Measurements from ENCODE around the gene KCTD19. TPM values are rescaled to one million over a fixed set of nuclear protein-coding genes. Genes with fewer than 3 reads are reported as not detected.

KCTD19 gene
- total RNA-seq, 3 donors from 2014 or later: 0.05 TPM; not detected in 2

DNA sequence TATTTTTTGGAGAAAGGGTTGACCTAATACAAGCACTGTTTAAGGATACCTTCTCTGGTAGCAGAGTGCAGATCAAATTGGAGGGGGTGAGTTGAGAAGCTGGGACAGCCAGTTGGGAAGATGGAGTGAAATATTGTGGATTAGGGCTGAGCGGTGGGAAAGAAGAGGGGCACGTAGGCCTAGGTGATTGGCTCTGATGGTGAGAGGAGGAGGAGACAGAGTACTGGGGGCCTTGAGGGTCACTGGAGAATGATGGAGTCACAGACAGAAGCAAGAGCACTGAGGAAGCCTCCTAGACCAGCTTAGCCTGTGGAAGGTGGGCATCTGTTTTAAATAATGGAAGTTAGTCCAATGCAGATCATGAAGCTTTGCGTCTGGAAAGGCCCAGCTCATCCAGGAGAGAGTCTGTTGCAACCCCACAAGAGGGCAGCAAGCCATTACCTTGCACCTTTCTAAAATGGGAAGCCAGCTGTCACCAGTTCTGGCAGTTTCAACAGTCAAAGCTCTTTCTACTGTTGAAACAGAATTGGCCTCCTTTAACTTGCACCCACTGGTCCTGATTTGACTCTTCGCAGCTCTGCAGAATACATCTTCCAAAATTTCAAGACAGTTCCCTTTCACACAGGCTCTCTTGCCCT, 66.0 kb downstream of the KCTD19 start:
- no peaks in the 10 kb centered on the region for H3K36me3 ChIP-seq (ENCODE audit: low read depth)
- DNase-seq (peak in 1 of 3 donors; percentile 54), ATAC-seq (peak; percentile 84)
- intact Hi-C loops (cut with DNase I, micrococcal nuclease): no loop called here
- H3K4me1 ChIP-seq (ENCODE audit: low read depth): no peaks in the 10 kb centered on the region
- H3K9me3 ChIP-seq: no peaks in the 10 kb centered on the region
- TF ChIP-seq, protein P1, sequence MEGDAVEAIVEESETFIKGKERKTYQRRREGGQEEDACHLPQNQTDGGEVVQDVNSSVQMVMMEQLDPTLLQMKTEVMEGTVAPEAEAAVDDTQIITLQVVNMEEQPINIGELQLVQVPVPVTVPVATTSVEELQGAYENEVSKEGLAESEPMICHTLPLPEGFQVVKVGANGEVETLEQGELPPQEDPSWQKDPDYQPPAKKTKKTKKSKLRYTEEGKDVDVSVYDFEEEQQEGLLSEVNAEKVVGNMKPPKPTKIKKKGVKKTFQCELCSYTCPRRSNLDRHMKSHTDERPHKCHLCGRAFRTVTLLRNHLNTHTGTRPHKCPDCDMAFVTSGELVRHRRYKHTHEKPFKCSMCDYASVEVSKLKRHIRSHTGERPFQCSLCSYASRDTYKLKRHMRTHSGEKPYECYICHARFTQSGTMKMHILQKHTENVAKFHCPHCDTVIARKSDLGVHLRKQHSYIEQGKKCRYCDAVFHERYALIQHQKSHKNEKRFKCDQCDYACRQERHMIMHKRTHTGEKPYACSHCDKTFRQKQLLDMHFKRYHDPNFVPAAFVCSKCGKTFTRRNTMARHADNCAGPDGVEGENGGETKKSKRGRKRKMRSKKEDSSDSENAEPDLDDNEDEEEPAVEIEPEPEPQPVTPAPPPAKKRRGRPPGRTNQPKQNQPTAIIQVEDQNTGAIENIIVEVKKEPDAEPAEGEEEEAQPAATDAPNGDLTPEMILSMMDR (IDR thresholded peaks at IDR 0.05): no peak
- H3K4me3 ChIP-seq: no peak overlapping the region

DNA sequence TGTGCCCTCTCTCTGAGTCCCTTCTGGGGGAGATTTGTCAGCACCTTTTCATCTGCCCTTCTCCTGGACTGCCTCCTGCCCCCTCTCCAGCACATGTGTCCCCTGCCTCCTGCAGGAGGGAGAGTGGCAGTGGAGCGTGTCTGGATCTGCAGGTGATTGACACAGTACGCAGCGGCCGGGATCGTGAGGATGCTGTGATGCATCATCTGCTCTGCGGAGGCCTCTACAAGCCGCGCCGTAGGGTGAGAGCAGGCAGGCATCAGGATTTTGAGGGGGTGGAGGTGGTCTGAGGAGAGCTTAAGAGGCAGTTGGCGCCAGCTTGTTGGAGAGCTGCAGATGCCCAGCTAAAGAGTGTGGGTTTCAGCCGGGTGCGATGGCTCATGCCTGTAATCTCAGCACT, 66.8 kb downstream of the KCTD19 start:
- no peaks in the 10 kb centered on the region for H3K36me3 ChIP-seq (ENCODE audit: low read depth)
- TF ChIP-seq, protein P1 (IDR thresholded peaks at IDR 0.05): no peak
- no peaks in the 10 kb centered on the region for H3K9me3 ChIP-seq
- DNase-seq: peak in 1 of 3 donors; percentile 50
- intact Hi-C loops (cut with DNase I, micrococcal nuclease): no loop called here
- ATAC-seq: no peak
- H3K4me1 ChIP-seq (ENCODE audit: low read depth): no peaks in the 10 kb centered on the region
- H3K4me3 ChIP-seq: no peak overlapping the region

- TF ChIP-seq, protein P1 (IDR thresholded peaks at IDR 0.05): no peak
- DNase-seq: peak in 1 of 3 donors; percentile 36
- Histone ChIP-seq H3K9me3 (no peaks in the 10 kb centered on the region), H3K4me1 (ENCODE audit: low read depth) (no peaks in the 10 kb centered on the region), H3K36me3 (ENCODE audit: low read depth) (no peaks in the 10 kb centered on the region), H3K4me3 (no peak overlapping the region)
- no peak for ATAC-seq
- intact Hi-C loops (cut with DNase I, micrococcal nuclease): no loop called here
Observed at GRCh38 chr16:67258161-67258835, 68.2 kb downstream of the KCTD19 start.

DNA sequence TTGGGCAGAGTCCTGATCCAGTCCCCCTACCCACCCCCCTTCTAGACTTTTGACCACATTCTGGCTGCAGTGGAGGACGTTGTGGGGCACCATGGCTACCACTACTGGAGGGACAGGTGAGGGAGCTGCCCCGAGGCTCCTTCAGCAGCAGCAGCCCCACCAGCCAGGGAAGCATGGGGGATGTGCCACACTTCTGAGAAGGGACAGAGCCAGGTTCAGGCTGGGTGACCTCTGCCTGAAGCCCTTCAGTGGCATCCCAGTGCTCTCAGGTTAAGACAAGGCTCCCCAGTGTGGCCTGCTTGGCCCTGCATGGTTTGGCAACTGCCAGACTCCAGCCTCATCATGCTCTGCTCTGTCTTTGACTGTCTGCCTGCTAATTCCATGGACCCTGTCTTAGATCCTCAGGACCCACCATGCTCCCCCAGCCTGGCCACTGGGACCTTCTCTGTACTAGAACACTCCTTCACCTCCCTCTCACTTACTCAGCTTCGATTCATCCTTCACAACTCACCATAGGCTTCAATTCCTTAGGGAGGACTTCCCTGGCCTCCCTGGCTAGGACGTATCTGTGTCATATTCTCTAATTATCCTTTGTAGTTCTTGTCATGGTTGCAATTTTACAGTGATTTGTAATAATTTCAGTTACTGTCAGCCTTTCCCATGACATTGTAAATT, 68.9 kb downstream of the KCTD19 start:
- no peak for ATAC-seq
- intact Hi-C loops (cut with DNase I, micrococcal nuclease): no loop called here
- Histone ChIP-seq H3K9me3 (no peaks in the 10 kb centered on the region), H3K36me3 (ENCODE audit: low read depth) (no peaks in the 10 kb centered on the region), H3K4me1 (ENCODE audit: low read depth) (no peaks in the 10 kb centered on the region), H3K4me3 (no peak overlapping the region)
- TF ChIP-seq, protein P1 (IDR thresholded peaks at IDR 0.05): no peak
- DNase-seq: peak in 2 of 3 donors; percentile 7 to 24

- ATAC-seq (no peak), DNase-seq (peak in 2 of 3 donors; percentile 8 to 37)
- TF ChIP-seq, protein P1 (IDR thresholded peaks at IDR 0.05): no peak
- intact Hi-C loops (cut with DNase I, micrococcal nuclease): no loop called here
- H3K9me3 ChIP-seq: no peaks in the 10 kb centered on the region
- no peak overlapping the region for H3K4me3 ChIP-seq
- H3K36me3 ChIP-seq (ENCODE audit: low read depth): no peaks in the 10 kb centered on the region
- H3K4me1 ChIP-seq (ENCODE audit: low read depth): no peaks in the 10 kb centered on the region
Observed at GRCh38 chr16:67256701-67257230, 69.8 kb downstream of the KCTD19 start.

All from mucosa of descending colon (tissue), 3 donors.